Karpas-422 (cell line): Measurements from ENCODE around the gene USP13. TPM values are rescaled to one million over a fixed set of nuclear protein-coding genes. Genes with fewer than 3 reads are reported as not detected.
"Not testable (repeated sequence)": the region's sequence is repeated elsewhere in the genome, so short reads cannot be mapped to it uniquely, and the experiment has no call there.

Experiments used
- DNase-seq: peaks from one replicate; pipeline ENCODE4 v3.0.0-alpha.2; 2015
- H2AFZ ChIP-seq: fragments of 200-600 bp; sonication (generic); 2 replicates; pipeline ENCODE4 v1.6.1; 2014; ENCODE audit warnings: antibody characterized with exemption, low read length, mixed read lengths
- H3K27ac ChIP-seq: fragments of 200-600 bp; sonication (generic); 2 replicates; pipeline ENCODE4 v1.5.1; 2014; ENCODE audit warnings: mild to moderate bottlenecking, low read length, moderate library complexity
- H3K27me3 ChIP-seq: fragments of 200-600 bp; sonication (generic); 2 replicates; pipeline ENCODE4 v1.6.1; 2014; ENCODE audit warnings: low read length, mixed read lengths
- H3K36me3 ChIP-seq: fragments of 200-600 bp; sonication (generic); 2 replicates; pipeline ENCODE4 v1.6.1; 2014; ENCODE audit warnings: low read length, mixed read lengths; ENCODE audit not compliant: insufficient read depth
- H3K4me1 ChIP-seq: fragments of 200-600 bp; sonication (generic); 2 replicates; pipeline ENCODE4 v1.6.1; 2014; ENCODE audit warnings: mild to moderate bottlenecking, low read length, mixed read lengths
- H3K4me2 ChIP-seq: fragments of 200-600 bp; sonication (generic); 2 replicates; pipeline ENCODE4 v1.6.1; 2014; ENCODE audit warnings: low read length, low read depth, mild to moderate bottlenecking; ENCODE audit not compliant: poor library complexity, severe bottlenecking
- H3K4me3 ChIP-seq: fragments of 200-600 bp; sonication (generic); 2 replicates; pipeline ENCODE4 v1.5.1; 2014; ENCODE audit warnings: mild to moderate bottlenecking, antibody characterized with exemption, low read length, mixed read lengths
- H3K79me2 ChIP-seq: fragments of 200-600 bp; sonication (generic); 2 replicates; pipeline ENCODE4 v1.6.1; 2014; ENCODE audit warnings: mild to moderate bottlenecking, low read length, mixed read lengths
- H3K9ac ChIP-seq: fragments of 200-600 bp; sonication (generic); 2 replicates; pipeline ENCODE4 v1.6.0; 2014; ENCODE audit warnings: low read length
- H3K9me2 ChIP-seq: fragments of 200-600 bp; sonication (generic), shearing (Covaris generic); replicated peaks from 2 replicates; pipeline ENCODE4 v1.6.0; 2014; ENCODE audit warnings: mild to moderate bottlenecking, low read length, moderate library complexity; ENCODE audit not compliant: insufficient read depth
- H3K9me3 ChIP-seq: fragments of 300-700, 200-600 bp; sonication (generic); 2 replicates; pipeline ENCODE4 v1.6.1; 2014; ENCODE audit warnings: low read length, mixed read lengths
- H4K20me1 ChIP-seq: fragments of 200-600 bp; sonication (generic); 2 replicates; pipeline ENCODE4 v1.6.1; 2014; ENCODE audit warnings: mild to moderate bottlenecking, antibody characterized with exemption, low read length, low read depth; ENCODE audit not compliant: insufficient read depth
- total RNA-seq: library from RNA; depleted of rRNA; stranded (reverse); fragments of >200 nt; shearing (Covaris generic); gene quantifications from 2 replicates; pipeline ENCODE4 v1.2.3, GENCODE V29; 2014; ENCODE audit warnings: low replicate concordance

Gene USP13
- total RNA-seq, 1 experiment from 2014 or later: 22.1 TPM

- no peak for DNase-seq
- Histone ChIP-seq H3K27ac (no peak overlapping the region), H3K4me3 (no peak overlapping the region), H3K9ac (no peak overlapping the region), H2AFZ (no peak overlapping the region), H3K9me3 (no peaks in the 10 kb centered on the region), H3K4me2 (no peak overlapping the region), H3K27me3 (no peaks in the 10 kb centered on the region), H3K9me2 (no peaks in the 10 kb centered on the region), H3K79me2 (peaks cover 96% of the 10 kb centered on the region), H4K20me1 (peaks cover 11% of the 10 kb centered on the region), H3K4me1 (no peaks in the 10 kb centered on the region), H3K36me3 (no peaks in the 10 kb centered on the region)
These were observed 23.2 kb downstream of the USP13 start for GRCh38 chr3:179676081-179676480.

- no peak overlapping the region for H2AFZ ChIP-seq
- peaks cover 11% of the 10 kb centered on the region for H4K20me1 ChIP-seq
- no peak overlapping the region for H3K4me3 ChIP-seq
- DNase-seq: no peak
- no peak overlapping the region for H3K9ac ChIP-seq
- H3K27me3 ChIP-seq: no peaks in the 10 kb centered on the region
- no peaks in the 10 kb centered on the region for H3K4me1 ChIP-seq
- peaks cover 96% of the 10 kb centered on the region for H3K79me2 ChIP-seq
- no peaks in the 10 kb centered on the region for H3K9me3 ChIP-seq
- no peak overlapping the region for H3K27ac ChIP-seq
- H3K36me3 ChIP-seq: peaks cover 8% of the 10 kb centered on the region; the same call in 1 of the 2 replicates
- H3K9me2 ChIP-seq: no peaks in the 10 kb centered on the region
- H3K4me2 ChIP-seq: no peak overlapping the region
These were observed 25.0 kb downstream of the USP13 start for GRCh38 chr3:179677884-179678283.

GRCh38 chr3:179681492-179682263, 28.8 kb downstream of the USP13 start:
- Histone ChIP-seq H3K4me3 (no peak overlapping the region), H3K36me3 (peaks cover 20% of the 10 kb centered on the region; the same call in 1 of the 2 replicates), H3K9me2 (no peaks in the 10 kb centered on the region), H3K27ac (no peak overlapping the region), H3K79me2 (peaks cover 97% of the 10 kb centered on the region), H3K9me3 (no peaks in the 10 kb centered on the region), H3K9ac (no peak overlapping the region), H2AFZ (no peak overlapping the region), H4K20me1 (0 out of 2 replicates have a peak, but pooled peaks cover 4% of the 10 kb centered on the region), H3K27me3 (no peaks in the 10 kb centered on the region), H3K4me2 (no peak overlapping the region), H3K4me1 (no peaks in the 10 kb centered on the region)
- no peak for DNase-seq

GRCh38 chr3:179682426-179683080, 29.7 kb downstream of the USP13 start:
- Histone ChIP-seq H3K4me2 (no peak overlapping the region), H3K79me2 (peaks cover 95% of the 10 kb centered on the region), H3K27ac (no peak overlapping the region), H3K9me3 (no peaks in the 10 kb centered on the region), H4K20me1 (0 out of 2 replicates have a peak, but pooled peaks cover 4% of the 10 kb centered on the region), H3K36me3 (peaks cover 22% of the 10 kb centered on the region; the same call in 1 of the 2 replicates), H3K4me3 (no peak overlapping the region), H3K4me1 (no peaks in the 10 kb centered on the region), H3K9ac (no peak overlapping the region), H3K9me2 (no peaks in the 10 kb centered on the region), H2AFZ (no peak overlapping the region), H3K27me3 (no peaks in the 10 kb centered on the region)
- no peak for DNase-seq

GRCh38 chr3:179683286-179683685, 30.4 kb downstream of the USP13 start:
- not testable (repeated sequence) for H2AFZ ChIP-seq

GRCh38 chr3:179687967-179688535, 35.2 kb downstream of the USP13 start:
- Histone ChIP-seq H3K4me2 (no peak overlapping the region), H3K9me3 (no peaks in the 10 kb centered on the region), H3K36me3 (peaks cover 18% of the 10 kb centered on the region; the same call in 1 of the 2 replicates), H2AFZ (no peak overlapping the region), H3K27me3 (no peaks in the 10 kb centered on the region), H4K20me1 (no peaks in the 10 kb centered on the region), H3K27ac (no peak overlapping the region), H3K4me3 (no peak overlapping the region), H3K9ac (no peak overlapping the region), H3K4me1 (no peaks in the 10 kb centered on the region), H3K79me2 (peaks cover 93% of the 10 kb centered on the region), H3K9me2 (no peaks in the 10 kb centered on the region)
- DNase-seq: no peak

More at GRCh38 chr3:179683286-179683685, 30.4 kb downstream of the USP13 start:
- H3K4me3 ChIP-seq, DNase-seq, H3K9me2 ChIP-seq, H3K27ac ChIP-seq, H3K4me1 ChIP-seq, H3K9ac ChIP-seq, H3K27me3 ChIP-seq, H4K20me1 ChIP-seq, H3K4me2 ChIP-seq, H3K9me3 ChIP-seq: not testable (repeated sequence)
- Histone ChIP-seq H3K36me3 (peaks cover 22% of the 10 kb centered on the region; the same call in 1 of the 2 replicates), H3K79me2 (peaks cover 95% of the 10 kb centered on the region)

- H3K27me3 ChIP-seq: no peaks in the 10 kb centered on the region
- no peak for DNase-seq
- peaks cover 15% of the 10 kb centered on the region; the same call in 1 of the 2 replicates for H3K36me3 ChIP-seq
- H3K27ac ChIP-seq: no peak overlapping the region
- no peaks in the 10 kb centered on the region for H3K4me1 ChIP-seq
- H4K20me1 ChIP-seq: no peaks in the 10 kb centered on the region
- H2AFZ ChIP-seq: no peak overlapping the region
- no peaks in the 10 kb centered on the region for H3K9me3 ChIP-seq
- no peak overlapping the region for H3K9ac ChIP-seq
- H3K4me3 ChIP-seq: no peak overlapping the region
- H3K9me2 ChIP-seq: no peaks in the 10 kb centered on the region
- no peak overlapping the region for H3K4me2 ChIP-seq
- peaks cover 93% of the 10 kb centered on the region for H3K79me2 ChIP-seq
These were observed 36.0 kb downstream of the USP13 start for GRCh38 chr3:179688850-179689249.

- Histone ChIP-seq H3K27me3 (no peaks in the 10 kb centered on the region), H3K79me2 (peaks cover 85% of the 10 kb centered on the region), H3K9me3 (no peaks in the 10 kb centered on the region), H3K9ac (no peak overlapping the region), H3K4me3 (no peak overlapping the region), H3K36me3 (peaks cover 6% of the 10 kb centered on the region; the same call in 1 of the 2 replicates), H3K4me2 (no peak overlapping the region), H3K27ac (no peak overlapping the region), H4K20me1 (no peaks in the 10 kb centered on the region), H2AFZ (no peak overlapping the region), H3K9me2 (no peaks in the 10 kb centered on the region), H3K4me1 (peaks cover 16% of the 10 kb centered on the region)
- DNase-seq: no peak
These were observed 41.9 kb downstream of the USP13 start for GRCh38 chr3:179694731-179695130.
